Hepatocyte (in vitro differentiated cells): ENCODE measurements around the gene DAAM2. TPM values are rescaled to one million over a fixed set of nuclear protein-coding genes. Genes with fewer than 3 reads are reported as not detected.

Experiments used
- DNase-seq: peaks from one replicate; pipeline ENCODE4 v3.0.0-alpha.2; 2016; ENCODE audit warnings: low spot score
- H2AFZ ChIP-seq: fragments of 200-600 bp; sonication (generic); 2 replicates; pipeline ENCODE4 v1.6.0; 2016; ENCODE audit warnings: antibody characterized with exemption, mild to moderate bottlenecking
- H3K27ac ChIP-seq: fragments of 200-600 bp; sonication (generic); 2 replicates; pipeline ENCODE4 v1.5.1; 2016; ENCODE audit warnings: mild to moderate bottlenecking
- H3K27me3 ChIP-seq: fragments of 200-600 bp; sonication (generic); 2 replicates; pipeline ENCODE4 v1.6.1; 2016
- H3K36me3 ChIP-seq: fragments of 200-600 bp; sonication (generic); replicated peaks from 2 replicates; pipeline ENCODE4 v1.5.1; 2016; ENCODE audit warnings: low read depth; ENCODE audit not compliant: insufficient read depth
- H3K4me1 ChIP-seq: fragments of 200-600 bp; sonication (generic); 2 replicates; pipeline ENCODE4 v1.5.1; 2016; ENCODE audit warnings: mild to moderate bottlenecking, moderate library complexity; ENCODE audit not compliant: insufficient read depth
- H3K4me2 ChIP-seq: fragments of 200-600 bp; sonication (generic); 2 replicates; pipeline ENCODE4 v1.6.0; 2016
- H3K4me3 ChIP-seq: fragments of 200-600 bp; sonication (generic); 2 replicates; pipeline ENCODE4 v1.5.1; 2016; ENCODE audit warnings: mild to moderate bottlenecking
- H3K79me2 ChIP-seq: fragments of 200-600 bp; sonication (generic); 2 replicates; pipeline ENCODE4 v1.6.0; 2017; ENCODE audit warnings: mild to moderate bottlenecking
- H3K9me2 ChIP-seq: fragments of 200-600 bp; sonication (generic); replicated peaks from 2 replicates; pipeline ENCODE4 v1.6.0; 2017; ENCODE audit warnings: mild to moderate bottlenecking; ENCODE audit not compliant: insufficient read depth
- H3K9me3 ChIP-seq: fragments of 200-600 bp; sonication (generic); 2 replicates; pipeline ENCODE4 v1.5.1; 2016; ENCODE audit warnings: low read depth, mild to moderate bottlenecking
- H4K20me1 ChIP-seq: fragments of 200-600 bp; sonication (generic); 2 replicates; pipeline ENCODE4 v1.6.0; 2016; ENCODE audit warnings: mild to moderate bottlenecking; ENCODE audit not compliant: insufficient read depth, poor library complexity, severe bottlenecking
- CTCF ChIP-seq: fragments of 200-600 bp; sonication (generic); IDR thresholded peaks from 2 replicates; pipeline ENCODE4 v1.5.1; 2016; ENCODE audit warnings: antibody characterized with exemption, mild to moderate bottlenecking; ENCODE audit not compliant: poor library complexity
- EZH2 ChIP-seq: fragments of 200-600 bp; sonication (generic); IDR thresholded peaks from 2 replicates; pipeline ENCODE4 v1.6.1; 2016; ENCODE audit warnings: antibody characterized with exemption, mild to moderate bottlenecking, borderline replicate concordance
- EZH2phosphoT487 ChIP-seq: fragments of 200-600 bp; sonication (generic); IDR thresholded peaks from one replicate; pipeline ENCODE4 v1.6.1; 2018; ENCODE audit warnings: antibody characterized with exemption, mild to moderate bottlenecking, low read depth, moderate library complexity; ENCODE audit not compliant: unreplicated experiment, severe bottlenecking
- WGBS: methylation state at CpG from one replicate; pipeline ENCODE4 v1.1.6; 2016; ENCODE audit warnings: low lambda C conversion rate; ENCODE audit errors: missing lambda C conversion rate; 5-methylcytosine and 5-hydroxymethylcytosine counted together
- polyA plus RNA-seq: library from polyadenylated mRNA; unstranded; fragments of >200 nt; fragmentation: Nextera tagmentation; extraction: Ambion mirVana; gene quantifications from 2 replicates; pipeline ENCODE4 v1.2.1, GENCODE V29; 2016
- total RNA-seq: library from RNA; depleted of rRNA; stranded (reverse); fragments of >200 nt; gene quantifications from 2 replicates; pipeline ENCODE4 v1.2.3, GENCODE V29; 2014

Gene DAAM2
- total and polyA plus RNA-seq, 2 experiments from 2014 or later, result 11.7 to 15.1 TPM

- no peaks in the 10 kb centered on the region for H3K27me3 ChIP-seq
- no peak overlapping the region for H3K4me2 ChIP-seq
- H3K27ac ChIP-seq, result no peak overlapping the region
- TF ChIP-seq EZH2phosphoT487 (no peak), EZH2 (no peak), CTCF (no peak)
- no peaks in the 10 kb centered on the region for H3K36me3 ChIP-seq
- no peaks in the 10 kb centered on the region for H3K4me1 ChIP-seq
- no peak overlapping the region for H3K4me3 ChIP-seq
- no peaks in the 10 kb centered on the region for H3K9me2 ChIP-seq
- H3K9me3 ChIP-seq, result no peaks in the 10 kb centered on the region
- DNase-seq, result no peak
- no peaks in the 10 kb centered on the region for H3K79me2 ChIP-seq
- H4K20me1 ChIP-seq, result peaks cover 3% of the 10 kb centered on the region
- 95% methylated on average over 2 of the region's 2 CpGs for WGBS
- H2AFZ ChIP-seq, result no peak overlapping the region
Measured at GRCh38 chr6:39829331-39829730, 37.2 kb downstream of the DAAM2 start.

DNA sequence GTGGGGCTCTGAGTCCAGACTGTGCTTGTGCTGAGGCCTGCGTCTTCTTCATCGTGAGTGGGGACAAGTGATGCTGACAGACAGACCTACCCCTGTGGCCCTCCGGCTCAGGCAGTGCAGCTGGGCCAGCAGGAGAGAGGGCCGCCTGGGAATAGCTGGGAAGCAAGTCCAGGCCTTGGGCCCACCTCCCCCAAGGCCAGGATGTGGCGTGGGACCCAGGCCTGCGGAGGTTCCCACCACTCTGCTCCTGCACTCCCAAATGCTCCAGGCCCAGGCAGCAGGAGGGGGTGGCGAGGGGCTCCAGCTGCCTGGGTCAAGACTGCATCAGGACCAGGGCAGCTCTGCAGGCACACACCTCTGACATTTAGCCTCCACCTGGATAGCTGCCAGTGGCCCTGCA is 38.3 kb downstream of the DAAM2 start:
- no peak overlapping the region for H3K4me2 ChIP-seq
- WGBS, result 98% methylated on average over 7 of the region's 7 CpGs
- H4K20me1 ChIP-seq, result peaks cover 8% of the 10 kb centered on the region
- H3K36me3 ChIP-seq, result no peaks in the 10 kb centered on the region
- H3K9me2 ChIP-seq, result no peaks in the 10 kb centered on the region
- H3K4me3 ChIP-seq, result no peak overlapping the region
- H3K27ac ChIP-seq, result no peak overlapping the region
- no peak overlapping the region for H2AFZ ChIP-seq
- no peak for DNase-seq
- no peaks in the 10 kb centered on the region for H3K79me2 ChIP-seq
- no peaks in the 10 kb centered on the region for H3K4me1 ChIP-seq
- H3K9me3 ChIP-seq, result no peaks in the 10 kb centered on the region
- TF ChIP-seq CTCF, result no peak
- TF ChIP-seq EZH2phosphoT487, result no peak
- no peak for TF ChIP-seq EZH2
- H3K27me3 ChIP-seq, result no peaks in the 10 kb centered on the region

DNA sequence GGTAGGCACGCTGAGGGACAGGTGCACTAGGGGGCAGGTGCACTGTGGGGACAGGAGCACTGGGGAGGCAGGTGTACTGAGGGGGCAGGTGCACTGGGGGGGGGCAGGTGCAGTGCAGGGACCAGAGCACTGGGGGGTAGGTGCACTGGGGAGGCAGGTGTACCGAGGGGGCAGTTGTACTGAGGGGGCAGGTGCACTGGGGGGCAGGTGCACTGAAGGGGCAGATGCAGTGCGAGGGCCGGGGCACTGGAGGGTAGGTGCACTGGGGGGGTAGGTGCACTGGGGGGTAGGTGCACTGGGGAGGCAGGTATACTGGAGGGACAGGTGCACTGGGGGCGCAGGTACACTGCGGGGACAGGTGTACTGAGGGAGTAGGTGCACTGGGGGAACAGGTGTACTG is 39.5 kb downstream of the DAAM2 start:
- TF ChIP-seq EZH2 (no peak), EZH2phosphoT487 (no peak)
- Histone ChIP-seq H4K20me1 (peaks cover 10% of the 10 kb centered on the region), H3K9me2 (no peaks in the 10 kb centered on the region), H3K4me3 (no peak overlapping the region), H2AFZ (no peak overlapping the region), H3K27me3 (no peaks in the 10 kb centered on the region), H3K36me3 (no peaks in the 10 kb centered on the region), H3K9me3 (no peaks in the 10 kb centered on the region), H3K79me2 (no peaks in the 10 kb centered on the region), H3K4me2 (no peak overlapping the region), H3K27ac (no peak overlapping the region), H3K4me1 (no peaks in the 10 kb centered on the region)
- DNase-seq, result no peak
- WGBS, result 80% methylated on average over 1 of the region's 6 CpGs

DNA sequence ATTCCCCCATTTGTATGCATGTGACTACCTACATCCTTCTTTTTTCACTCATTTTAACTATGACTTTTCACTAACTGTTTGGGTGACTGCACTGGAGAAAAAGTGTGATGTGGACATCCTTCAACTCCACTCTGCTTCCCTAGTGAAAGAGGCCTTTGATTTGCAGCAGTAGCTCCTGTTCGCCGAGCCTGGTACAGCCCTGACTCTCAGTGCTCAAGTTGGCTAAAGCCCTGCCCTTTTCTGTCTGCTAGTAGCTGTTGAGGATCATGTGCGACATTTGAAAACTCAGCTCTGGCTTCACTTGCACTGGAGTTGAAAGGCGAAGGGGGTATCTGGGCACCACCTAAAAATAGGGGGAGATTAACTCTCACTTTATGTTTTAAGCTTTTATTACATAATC is 42.1 kb downstream of the DAAM2 start:
- Histone ChIP-seq H3K9me2 (no peaks in the 10 kb centered on the region), H3K79me2 (no peaks in the 10 kb centered on the region), H3K36me3 (no peaks in the 10 kb centered on the region), H3K4me1 (no peaks in the 10 kb centered on the region), H3K27ac (no peak overlapping the region), H3K27me3 (no peaks in the 10 kb centered on the region), H3K4me2 (no peak overlapping the region), H2AFZ (no peak overlapping the region), H3K9me3 (no peaks in the 10 kb centered on the region), H4K20me1 (peaks cover 10% of the 10 kb centered on the region), H3K4me3 (no peak overlapping the region)
- WGBS, result 89% methylated on average over 4 of the region's 4 CpGs
- TF ChIP-seq EZH2phosphoT487, result no peak
- no peak for TF ChIP-seq CTCF
- TF ChIP-seq EZH2, result no peak
- DNase-seq, result no peak
